HEK293 (cell line): ENCODE data around the gene NBPF1.
A peak's percentile ranks its signal among the peaks of the same experiment; 100 is the strongest.

Experiments used
- GLI2 ChIP-seq: fragments of 450-650 bp; formaldehyde crosslinking; IDR thresholded peaks from 2 replicates; pipeline ENCODE4; 2017; ENCODE audit warnings: missing biosample characterization, missing genetic modification characterization, low read depth, borderline replicate concordance
- HOXA7 ChIP-seq: sonication (generic); formaldehyde crosslinking; IDR thresholded peaks from 2 replicates; pipeline ENCODE4 v1.8.1; 2022; ENCODE audit warnings: missing genetic modification reagents, borderline replicate concordance
- KLF8 ChIP-seq: fragments of 450-650 bp; formaldehyde crosslinking; IDR thresholded peaks from 2 replicates; pipeline ENCODE4 v1.5.1; 2016; ENCODE audit warnings: missing biosample characterization, missing genetic modification characterization
- KLF9 ChIP-seq: fragments of 450-650 bp; formaldehyde crosslinking; IDR thresholded peaks from 2 replicates; pipeline ENCODE4 v1.5.1; 2016; ENCODE audit warnings: missing biosample characterization, missing genetic modification characterization, low read depth
- SP2 ChIP-seq: fragments of 450-650 bp; formaldehyde crosslinking; IDR thresholded peaks from 2 replicates; pipeline ENCODE4 v1.5.1; 2016; ENCODE audit warnings: missing biosample characterization, missing genetic modification characterization
- TCF7L2 ChIP-seq: IDR thresholded peaks from 2 replicates; pipeline ENCODE4 v1.6.1; 2011; ENCODE audit warnings: low read depth, mild to moderate bottlenecking, inconsistent platforms, low read length, moderate library complexity, borderline replicate concordance
- TRIM28 ChIP-seq: IDR thresholded peaks from 2 replicates; pipeline ENCODE4 v1.6.1; 2011; ENCODE audit warnings: low read length, control low read depth, borderline replicate concordance
- ZBTB21 ChIP-seq: fragments of 450-650 bp; formaldehyde crosslinking; IDR thresholded peaks from 2 replicates; pipeline ENCODE4 v1.5.1; 2017; ENCODE audit warnings: missing biosample characterization, missing genetic modification characterization
- ZBTB48 ChIP-seq: fragments of 450-650 bp; formaldehyde crosslinking; IDR thresholded peaks from 2 replicates; pipeline ENCODE4 v1.5.1; 2016; ENCODE audit warnings: missing biosample characterization, missing genetic modification characterization
- ZFP37 ChIP-seq: fragments of 450-650 bp; formaldehyde crosslinking; IDR thresholded peaks from 2 replicates; pipeline ENCODE4 v1.5.1; 2016; ENCODE audit warnings: missing biosample characterization, missing genetic modification characterization
- ZIC2 ChIP-seq: fragments of 450-650 bp; formaldehyde crosslinking; IDR thresholded peaks from 2 replicates; pipeline ENCODE4 v1.5.1; 2016; ENCODE audit warnings: missing biosample characterization, missing genetic modification characterization
- ZNF114 ChIP-seq: fragments of 450-650 bp; formaldehyde crosslinking; IDR thresholded peaks from 2 replicates; pipeline ENCODE4 v1.5.0; 2017; ENCODE audit warnings: missing biosample characterization, missing genetic modification characterization
- ZNF133 ChIP-seq: fragments of 450-650 bp; formaldehyde crosslinking; IDR thresholded peaks from 2 replicates; pipeline ENCODE4 v1.5.1; 2016; ENCODE audit warnings: missing biosample characterization, missing genetic modification characterization
- ZNF16 ChIP-seq: fragments of 450-650 bp; formaldehyde crosslinking; IDR thresholded peaks from 2 replicates; pipeline ENCODE4 v1.5.1; 2016; ENCODE audit warnings: low read depth, missing biosample characterization, missing genetic modification characterization
- ZNF2 ChIP-seq: fragments of 450-650 bp; formaldehyde crosslinking; IDR thresholded peaks from 2 replicates; pipeline ENCODE4 v1.5.1; 2016; ENCODE audit warnings: missing biosample characterization, missing genetic modification characterization
- ZNF211 ChIP-seq: fragments of 450-650 bp; formaldehyde crosslinking; IDR thresholded peaks from 2 replicates; pipeline ENCODE4 v1.5.1; 2016; ENCODE audit warnings: low read depth, missing biosample characterization, missing genetic modification characterization
- ZNF23 ChIP-seq: fragments of 450-650 bp; formaldehyde crosslinking; IDR thresholded peaks from 2 replicates; pipeline ENCODE4 v1.5.1; 2016; ENCODE audit warnings: missing biosample characterization, missing genetic modification characterization, borderline replicate concordance
- ZNF404 ChIP-seq: fragments of 450-650 bp; formaldehyde crosslinking; IDR thresholded peaks from 2 replicates; pipeline ENCODE4 v1.5.1; 2017; ENCODE audit warnings: missing biosample characterization, missing genetic modification characterization
- ZNF791 ChIP-seq: fragments of 450-650 bp; formaldehyde crosslinking; IDR thresholded peaks from 2 replicates; pipeline ENCODE4 v1.5.1; 2016; ENCODE audit warnings: missing biosample characterization, missing genetic modification characterization
- ZXDB ChIP-seq: fragments of 450-650 bp; formaldehyde crosslinking; IDR thresholded peaks from 2 replicates; pipeline ENCODE4 v1.5.1; 2016; ENCODE audit warnings: missing biosample characterization, missing genetic modification characterization
- TF ChIP-seq, protein P1 (sequence below): fragments of 450-650 bp; formaldehyde crosslinking; IDR thresholded peaks from 2 replicates; pipeline ENCODE4 v1.5.1; 2016; ENCODE audit warnings: missing biosample characterization, missing genetic modification characterization
- TF ChIP-seq, protein P2 (sequence below): fragments of 450-650 bp; formaldehyde crosslinking; IDR thresholded peaks from 2 replicates; pipeline ENCODE4 v1.5.1; 2016; ENCODE audit warnings: missing biosample characterization, missing genetic modification characterization
- TF ChIP-seq, protein P3 (sequence below): fragments of 450-650 bp; formaldehyde crosslinking; IDR thresholded peaks from 2 replicates; pipeline ENCODE4 v1.5.1; 2016; ENCODE audit warnings: missing biosample characterization, missing genetic modification characterization
- TF ChIP-seq, protein P4 (sequence below): fragments of 450-650 bp; formaldehyde crosslinking; IDR thresholded peaks from 2 replicates; pipeline ENCODE4 v1.5.1; 2017; ENCODE audit warnings: missing biosample characterization, missing genetic modification characterization
- TF ChIP-seq, protein P5 (sequence below): fragments of 450-650 bp; formaldehyde crosslinking; IDR thresholded peaks from 2 replicates; pipeline ENCODE4 v1.5.1; 2017; ENCODE audit warnings: missing biosample characterization, missing genetic modification characterization
- TF ChIP-seq, protein P6 (sequence below): fragments of 450-650 bp; formaldehyde crosslinking; IDR thresholded peaks from 2 replicates; pipeline ENCODE4 v1.5.1; 2016; ENCODE audit warnings: missing biosample characterization, missing genetic modification characterization
- TF ChIP-seq, protein P7 (sequence below): fragments of 450-650 bp; formaldehyde crosslinking; IDR thresholded peaks from 2 replicates; pipeline ENCODE4 v1.5.0; 2017; ENCODE audit warnings: missing biosample characterization, missing genetic modification characterization, borderline replicate concordance

Gene NBPF1

DNA sequence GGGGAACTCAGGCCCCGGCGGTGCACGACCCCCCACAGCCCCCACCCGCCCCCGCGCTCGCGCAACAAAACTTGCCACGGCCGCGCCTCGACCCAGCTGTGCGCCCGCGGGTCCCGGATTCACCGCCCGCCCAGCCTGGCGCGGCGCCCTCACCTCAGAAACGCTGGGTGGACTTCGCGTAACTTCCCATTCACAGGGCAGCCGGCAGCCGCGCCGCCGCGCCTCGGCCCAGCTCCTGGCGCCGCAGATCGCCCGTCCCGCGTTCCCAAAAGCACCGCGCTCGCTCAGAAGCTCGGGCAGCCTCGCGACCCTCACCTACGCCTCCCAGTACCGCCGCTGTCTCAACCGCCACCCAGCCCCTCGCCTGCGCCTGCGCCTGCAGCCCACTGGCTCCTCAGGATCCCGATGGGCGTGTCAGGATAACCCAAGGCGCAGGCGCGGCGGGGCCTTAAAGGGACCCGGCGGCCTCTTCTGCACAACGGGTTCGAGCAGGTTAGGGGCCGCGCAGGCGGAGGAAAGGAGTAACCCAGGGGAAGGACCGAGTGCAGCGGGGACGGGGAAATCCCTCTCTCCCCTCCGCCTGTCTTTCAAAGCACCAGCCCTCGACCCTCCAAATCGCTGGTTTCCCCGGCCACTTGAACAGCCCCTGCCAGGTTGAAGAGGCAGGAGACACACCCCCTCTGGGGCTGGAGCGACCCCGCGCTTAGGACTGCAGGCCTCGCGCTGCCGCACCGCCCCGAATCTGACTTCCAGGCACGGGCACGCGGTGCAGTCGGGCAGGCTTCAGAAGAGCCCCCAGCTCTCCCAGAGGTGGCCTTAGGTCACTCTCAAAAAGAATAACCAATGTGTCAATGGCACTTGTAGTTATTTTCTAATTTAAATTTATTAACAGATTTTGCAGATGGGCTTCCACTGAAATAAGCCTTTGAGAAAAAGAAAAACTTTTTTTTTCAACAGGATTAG, at the start of gene NBPF1 (continued):
- TF ChIP-seq, protein P1, sequence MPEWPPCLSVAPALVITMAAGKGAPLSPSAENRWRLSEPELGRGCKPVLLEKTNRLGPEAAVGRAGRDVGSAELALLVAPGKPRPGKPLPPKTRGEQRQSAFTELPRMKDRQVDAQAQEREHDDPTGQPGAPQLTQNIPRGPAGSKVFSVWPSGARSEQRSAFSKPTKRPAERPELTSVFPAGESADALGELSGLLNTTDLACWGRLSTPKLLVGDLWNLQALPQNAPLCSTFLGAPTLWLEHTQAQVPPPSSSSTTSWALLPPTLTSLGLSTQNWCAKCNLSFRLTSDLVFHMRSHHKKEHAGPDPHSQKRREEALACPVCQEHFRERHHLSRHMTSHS: no peak
- TF ChIP-seq, protein P2, sequence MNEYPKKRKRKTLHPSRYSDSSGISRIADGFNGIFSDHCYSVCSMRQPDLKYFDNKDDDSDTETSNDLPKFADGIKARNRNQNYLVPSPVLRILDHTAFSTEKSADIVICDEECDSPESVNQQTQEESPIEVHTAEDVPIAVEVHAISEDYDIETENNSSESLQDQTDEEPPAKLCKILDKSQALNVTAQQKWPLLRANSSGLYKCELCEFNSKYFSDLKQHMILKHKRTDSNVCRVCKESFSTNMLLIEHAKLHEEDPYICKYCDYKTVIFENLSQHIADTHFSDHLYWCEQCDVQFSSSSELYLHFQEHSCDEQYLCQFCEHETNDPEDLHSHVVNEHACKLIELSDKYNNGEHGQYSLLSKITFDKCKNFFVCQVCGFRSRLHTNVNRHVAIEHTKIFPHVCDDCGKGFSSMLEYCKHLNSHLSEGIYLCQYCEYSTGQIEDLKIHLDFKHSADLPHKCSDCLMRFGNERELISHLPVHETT (tag by site-specific recombination): peak; percentile 82
- TF ChIP-seq, protein P3, sequence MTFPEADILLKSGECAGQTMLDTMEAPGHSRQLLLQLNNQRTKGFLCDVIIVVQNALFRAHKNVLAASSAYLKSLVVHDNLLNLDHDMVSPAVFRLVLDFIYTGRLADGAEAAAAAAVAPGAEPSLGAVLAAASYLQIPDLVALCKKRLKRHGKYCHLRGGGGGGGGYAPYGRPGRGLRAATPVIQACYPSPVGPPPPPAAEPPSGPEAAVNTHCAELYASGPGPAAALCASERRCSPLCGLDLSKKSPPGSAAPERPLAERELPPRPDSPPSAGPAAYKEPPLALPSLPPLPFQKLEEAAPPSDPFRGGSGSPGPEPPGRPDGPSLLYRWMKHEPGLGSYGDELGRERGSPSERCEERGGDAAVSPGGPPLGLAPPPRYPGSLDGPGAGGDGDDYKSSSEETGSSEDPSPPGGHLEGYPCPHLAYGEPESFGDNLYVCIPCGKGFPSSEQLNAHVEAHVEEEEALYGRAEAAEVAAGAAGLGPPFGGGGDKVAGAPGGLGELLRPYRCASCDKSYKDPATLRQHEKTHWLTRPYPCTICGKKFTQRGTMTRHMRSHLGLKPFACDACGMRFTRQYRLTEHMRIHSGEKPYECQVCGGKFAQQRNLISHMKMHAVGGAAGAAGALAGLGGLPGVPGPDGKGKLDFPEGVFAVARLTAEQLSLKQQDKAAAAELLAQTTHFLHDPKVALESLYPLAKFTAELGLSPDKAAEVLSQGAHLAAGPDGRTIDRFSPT (tag by site-specific recombination): peak; percentile 91
- TF ChIP-seq GLI2 (tag by site-specific recombination) (no peak), KLF9 (peak; percentile 100), ZIC2 (tag by site-specific recombination) (no peak; the same call in 1 of the 2 replicates), SP2 (tag by site-specific recombination) (peak; percentile 81), ZNF791 (no peak), ZBTB21 (no peak), TRIM28 (peak; percentile 63; the same call in 1 of the 2 replicates), HOXA7 (no peak), TCF7L2 (no peak), ZNF404 (tag by site-specific recombination) (no peak), KLF8 (tag by site-specific recombination) (peak; percentile 96), ZNF211 (tag by site-specific recombination) (no peak), ZNF23 (tag by site-specific recombination) (no peak), ZNF16 (tag by site-specific recombination) (no peak; the same call in 1 of the 2 replicates), ZNF2 (tag by site-specific recombination) (peak; percentile 96), ZXDB (peak; percentile 100), ZFP37 (tag by site-specific recombination) (peak; percentile 99), ZBTB48 (tag by site-specific recombination) (peak; percentile 100), ZNF133 (tag by site-specific recombination) (no peak), ZNF114 (tag by site-specific recombination) (no peak)
- TF ChIP-seq, protein P4, sequence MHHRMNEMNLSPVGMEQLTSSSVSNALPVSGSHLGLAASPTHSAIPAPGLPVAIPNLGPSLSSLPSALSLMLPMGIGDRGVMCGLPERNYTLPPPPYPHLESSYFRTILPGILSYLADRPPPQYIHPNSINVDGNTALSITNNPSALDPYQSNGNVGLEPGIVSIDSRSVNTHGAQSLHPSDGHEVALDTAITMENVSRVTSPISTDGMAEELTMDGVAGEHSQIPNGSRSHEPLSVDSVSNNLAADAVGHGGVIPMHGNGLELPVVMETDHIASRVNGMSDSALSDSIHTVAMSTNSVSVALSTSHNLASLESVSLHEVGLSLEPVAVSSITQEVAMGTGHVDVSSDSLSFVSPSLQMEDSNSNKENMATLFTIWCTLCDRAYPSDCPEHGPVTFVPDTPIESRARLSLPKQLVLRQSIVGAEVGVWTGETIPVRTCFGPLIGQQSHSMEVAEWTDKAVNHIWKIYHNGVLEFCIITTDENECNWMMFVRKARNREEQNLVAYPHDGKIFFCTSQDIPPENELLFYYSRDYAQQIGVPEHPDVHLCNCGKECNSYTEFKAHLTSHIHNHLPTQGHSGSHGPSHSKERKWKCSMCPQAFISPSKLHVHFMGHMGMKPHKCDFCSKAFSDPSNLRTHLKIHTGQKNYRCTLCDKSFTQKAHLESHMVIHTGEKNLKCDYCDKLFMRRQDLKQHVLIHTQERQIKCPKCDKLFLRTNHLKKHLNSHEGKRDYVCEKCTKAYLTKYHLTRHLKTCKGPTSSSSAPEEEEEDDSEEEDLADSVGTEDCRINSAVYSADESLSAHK (tag by site-specific recombination): peak; percentile 69
- TF ChIP-seq, protein P5, sequence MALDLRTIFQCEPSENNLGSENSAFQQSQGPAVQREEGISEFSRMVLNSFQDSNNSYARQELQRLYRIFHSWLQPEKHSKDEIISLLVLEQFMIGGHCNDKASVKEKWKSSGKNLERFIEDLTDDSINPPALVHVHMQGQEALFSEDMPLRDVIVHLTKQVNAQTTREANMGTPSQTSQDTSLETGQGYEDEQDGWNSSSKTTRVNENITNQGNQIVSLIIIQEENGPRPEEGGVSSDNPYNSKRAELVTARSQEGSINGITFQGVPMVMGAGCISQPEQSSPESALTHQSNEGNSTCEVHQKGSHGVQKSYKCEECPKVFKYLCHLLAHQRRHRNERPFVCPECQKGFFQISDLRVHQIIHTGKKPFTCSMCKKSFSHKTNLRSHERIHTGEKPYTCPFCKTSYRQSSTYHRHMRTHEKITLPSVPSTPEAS (tag by site-specific recombination): no peak; the same call in 1 of the 2 replicates
- TF ChIP-seq, protein P6, sequence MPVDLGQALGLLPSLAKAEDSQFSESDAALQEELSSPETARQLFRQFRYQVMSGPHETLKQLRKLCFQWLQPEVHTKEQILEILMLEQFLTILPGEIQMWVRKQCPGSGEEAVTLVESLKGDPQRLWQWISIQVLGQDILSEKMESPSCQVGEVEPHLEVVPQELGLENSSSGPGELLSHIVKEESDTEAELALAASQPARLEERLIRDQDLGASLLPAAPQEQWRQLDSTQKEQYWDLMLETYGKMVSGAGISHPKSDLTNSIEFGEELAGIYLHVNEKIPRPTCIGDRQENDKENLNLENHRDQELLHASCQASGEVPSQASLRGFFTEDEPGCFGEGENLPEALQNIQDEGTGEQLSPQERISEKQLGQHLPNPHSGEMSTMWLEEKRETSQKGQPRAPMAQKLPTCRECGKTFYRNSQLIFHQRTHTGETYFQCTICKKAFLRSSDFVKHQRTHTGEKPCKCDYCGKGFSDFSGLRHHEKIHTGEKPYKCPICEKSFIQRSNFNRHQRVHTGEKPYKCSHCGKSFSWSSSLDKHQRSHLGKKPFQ (tag by site-specific recombination): peak; percentile 19; the same call in 1 of the 2 replicates
- TF ChIP-seq, protein P7, sequence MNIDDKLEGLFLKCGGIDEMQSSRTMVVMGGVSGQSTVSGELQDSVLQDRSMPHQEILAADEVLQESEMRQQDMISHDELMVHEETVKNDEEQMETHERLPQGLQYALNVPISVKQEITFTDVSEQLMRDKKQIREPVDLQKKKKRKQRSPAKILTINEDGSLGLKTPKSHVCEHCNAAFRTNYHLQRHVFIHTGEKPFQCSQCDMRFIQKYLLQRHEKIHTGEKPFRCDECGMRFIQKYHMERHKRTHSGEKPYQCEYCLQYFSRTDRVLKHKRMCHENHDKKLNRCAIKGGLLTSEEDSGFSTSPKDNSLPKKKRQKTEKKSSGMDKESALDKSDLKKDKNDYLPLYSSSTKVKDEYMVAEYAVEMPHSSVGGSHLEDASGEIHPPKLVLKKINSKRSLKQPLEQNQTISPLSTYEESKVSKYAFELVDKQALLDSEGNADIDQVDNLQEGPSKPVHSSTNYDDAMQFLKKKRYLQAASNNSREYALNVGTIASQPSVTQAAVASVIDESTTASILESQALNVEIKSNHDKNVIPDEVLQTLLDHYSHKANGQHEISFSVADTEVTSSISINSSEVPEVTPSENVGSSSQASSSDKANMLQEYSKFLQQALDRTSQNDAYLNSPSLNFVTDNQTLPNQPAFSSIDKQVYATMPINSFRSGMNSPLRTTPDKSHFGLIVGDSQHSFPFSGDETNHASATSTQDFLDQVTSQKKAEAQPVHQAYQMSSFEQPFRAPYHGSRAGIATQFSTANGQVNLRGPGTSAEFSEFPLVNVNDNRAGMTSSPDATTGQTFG (tag by site-specific recombination): no peak
